ENCODE measurements around the gene NDUFS7. TPM values are rescaled to one million over a fixed set of nuclear protein-coding genes. Genes with fewer than 3 reads are reported as not detected.

Gene NDUFS7
- total RNA-seq, 1 donor = 21.1 TPM

DNA sequence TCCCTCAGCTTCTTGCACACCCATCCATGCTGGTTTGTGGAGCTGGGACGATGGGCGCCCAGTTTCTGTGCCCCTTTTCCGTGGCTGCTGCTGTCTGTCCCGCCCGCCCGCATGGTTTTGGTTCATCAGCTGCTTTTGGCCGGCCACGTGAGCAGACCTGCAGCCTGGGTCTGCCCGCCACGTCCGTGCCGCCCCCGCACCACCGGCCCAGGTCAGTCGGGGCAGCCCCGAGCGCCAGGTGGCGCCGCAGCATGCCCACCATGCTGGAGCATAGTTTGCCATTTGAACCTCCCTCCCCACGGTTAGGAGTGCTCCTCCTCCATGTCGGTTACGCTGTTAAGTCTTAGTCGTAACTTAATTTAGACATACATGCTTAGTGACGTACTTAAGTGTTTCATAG lies 39.2 kb downstream of the NDUFS7 start:
- Histone ChIP-seq H3K4me3 (ENCODE audit: low read length) (no peak overlapping the region), H3K27me3 (ENCODE audit: insufficient read depth, low read length) (no peaks in the 10 kb centered on the region), H3K9me3 (ENCODE audit: low read depth, low read length) (no peaks in the 10 kb centered on the region), H3K4me1 (ENCODE audit: insufficient read depth, low read length) (no peaks in the 10 kb centered on the region)

DNA sequence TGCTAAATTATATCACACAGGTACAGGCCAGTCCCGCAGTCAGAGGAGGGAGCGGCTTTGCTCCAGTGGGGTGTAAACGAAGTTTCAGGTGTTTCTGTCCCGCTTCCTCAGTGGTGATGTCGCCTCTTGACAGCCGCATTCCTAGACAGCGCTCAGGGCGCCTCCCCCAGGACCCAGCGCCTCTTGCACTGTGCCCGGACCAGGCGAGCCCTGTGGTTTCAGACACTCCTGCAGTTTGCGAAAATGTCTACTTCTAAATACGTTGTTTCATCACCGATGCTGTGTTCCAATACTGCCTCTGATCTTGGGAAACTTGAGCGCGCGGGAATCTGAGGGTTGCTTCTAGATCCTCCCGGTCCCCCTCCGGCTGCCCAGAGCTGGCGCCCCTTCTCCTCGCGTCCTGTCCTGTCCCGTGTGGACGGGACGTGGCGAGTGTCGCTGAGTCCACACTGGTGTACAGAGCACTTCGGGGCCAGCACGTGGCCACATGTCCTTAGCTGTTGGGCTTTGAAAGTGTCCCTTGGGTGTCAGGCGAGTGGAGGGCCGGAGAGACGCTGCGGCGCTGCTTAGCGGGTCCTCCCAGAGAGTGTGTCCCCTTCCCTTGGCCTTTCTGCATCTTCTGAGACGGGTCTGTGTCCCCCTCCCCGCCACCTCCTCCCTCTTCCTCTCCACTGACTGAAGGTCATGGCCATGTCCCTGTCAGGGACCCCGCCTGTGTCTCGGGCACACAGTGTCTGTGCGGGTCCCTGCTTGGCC lies 39.9 kb downstream of the NDUFS7 start:
- Histone ChIP-seq H3K9me3 (ENCODE audit: low read depth, low read length) (no peaks in the 10 kb centered on the region), H3K27me3 (ENCODE audit: insufficient read depth, low read length) (no peaks in the 10 kb centered on the region), H3K4me1 (ENCODE audit: insufficient read depth, low read length) (no peaks in the 10 kb centered on the region), H3K4me3 (ENCODE audit: low read length) (no peak overlapping the region)

DNA sequence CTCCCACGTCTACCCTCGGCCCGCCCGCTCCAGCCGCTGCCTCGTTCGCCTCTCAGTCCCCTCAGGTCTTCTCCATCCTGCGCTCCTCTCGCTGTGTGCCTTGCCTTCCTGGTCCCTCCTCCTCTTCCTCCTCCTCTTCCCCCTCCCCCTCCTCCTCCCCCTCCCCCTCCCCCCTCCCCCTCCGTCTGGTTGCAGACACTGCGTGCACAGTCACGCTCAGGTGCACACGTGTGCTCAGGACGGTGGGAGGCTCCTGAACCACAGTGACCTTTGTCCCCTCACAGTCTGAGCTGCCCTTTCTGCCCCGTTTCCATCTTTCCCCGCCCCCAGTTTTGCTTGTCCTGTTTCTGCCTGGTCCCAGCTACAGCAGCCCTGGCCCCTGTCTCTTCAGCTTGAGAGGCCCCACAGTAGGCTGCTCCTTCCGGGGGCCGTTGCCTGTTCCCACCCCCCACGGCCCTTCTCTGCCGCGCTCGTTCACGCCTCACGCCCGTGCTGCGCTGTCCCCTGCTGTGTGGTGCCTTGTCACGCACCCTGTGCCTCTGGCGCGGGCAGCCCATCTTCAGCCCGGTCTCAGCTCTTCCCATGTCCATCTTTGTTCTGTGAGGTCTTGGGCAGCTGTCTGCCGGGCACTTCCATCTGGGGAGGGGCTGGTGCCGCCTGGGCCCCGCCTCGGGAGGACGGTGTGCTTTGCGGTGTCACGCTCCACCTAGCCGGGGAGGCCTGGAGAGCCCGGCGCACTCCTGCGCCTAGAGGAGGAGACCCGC lies 40.7 kb downstream of the NDUFS7 start:
- H3K4me1 ChIP-seq (ENCODE audit: insufficient read depth, low read length) = no peaks in the 10 kb centered on the region
- H3K9me3 ChIP-seq (ENCODE audit: low read depth, low read length) = no peaks in the 10 kb centered on the region
- H3K4me3 ChIP-seq (ENCODE audit: low read length) = no peak overlapping the region
- no peaks in the 10 kb centered on the region for H3K27me3 ChIP-seq (ENCODE audit: insufficient read depth, low read length)

DNA sequence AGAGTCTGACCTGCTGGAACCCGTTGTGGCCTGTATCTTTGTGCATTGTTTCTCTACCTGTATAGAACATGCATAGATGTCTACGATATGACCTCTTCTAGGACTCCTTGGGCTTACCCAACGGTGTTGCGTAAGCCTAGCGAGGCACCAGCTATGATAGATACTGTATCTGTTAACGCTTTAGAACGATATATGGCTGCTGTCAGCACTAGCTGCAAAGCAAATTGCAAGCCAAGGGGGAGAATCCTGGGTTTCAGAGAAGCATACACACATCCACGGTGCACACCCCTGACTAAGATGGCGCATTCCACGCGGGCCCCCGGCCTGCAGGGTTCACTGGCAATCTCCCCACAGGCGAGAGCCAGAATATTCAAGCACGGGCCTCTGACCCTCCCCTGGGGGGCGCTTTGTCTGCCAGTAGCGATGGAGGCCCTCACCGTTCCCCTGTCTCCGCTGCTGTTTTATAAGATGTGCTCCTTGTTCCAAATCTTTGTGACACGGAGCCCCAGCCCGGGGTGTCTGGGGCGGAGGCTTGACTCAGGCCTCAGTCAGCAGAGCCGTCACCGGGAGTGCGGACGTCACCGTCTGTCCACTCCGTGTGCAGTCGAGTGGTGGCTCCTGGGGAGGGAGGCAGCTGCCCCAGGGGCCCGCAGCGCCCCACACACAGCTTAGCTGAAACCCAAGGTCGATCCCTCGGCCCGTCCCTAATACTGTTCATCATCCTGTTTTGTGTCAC lies 41.6 kb downstream of the NDUFS7 start:
- Histone ChIP-seq H3K9me3 (ENCODE audit: low read depth, low read length) (no peaks in the 10 kb centered on the region), H3K4me1 (ENCODE audit: insufficient read depth, low read length) (no peaks in the 10 kb centered on the region), H3K27me3 (ENCODE audit: insufficient read depth, low read length) (no peaks in the 10 kb centered on the region), H3K4me3 (ENCODE audit: low read length) (no peak overlapping the region)

DNA sequence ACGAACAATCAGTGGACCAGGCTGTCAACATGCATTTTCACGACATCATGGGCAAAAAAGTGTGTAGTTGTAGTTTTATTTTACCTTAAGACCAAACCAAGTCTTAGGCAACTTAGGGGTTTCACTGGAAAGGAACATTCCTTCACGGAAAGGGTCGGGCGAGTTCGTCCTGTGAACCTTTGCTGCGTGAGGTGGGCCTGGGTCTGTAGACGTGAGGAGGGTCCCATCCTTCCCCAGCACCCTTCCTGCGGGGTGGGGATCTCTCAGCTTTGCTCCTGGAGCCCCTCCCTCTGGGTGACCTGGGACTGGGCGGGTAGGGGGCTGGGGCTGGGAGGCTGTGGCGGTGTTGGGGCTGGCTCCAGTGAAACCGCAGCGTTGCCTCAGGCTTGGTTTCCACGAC lies 42.2 kb downstream of the NDUFS7 start:
- Histone ChIP-seq H3K9me3 (ENCODE audit: low read depth, low read length) (no peaks in the 10 kb centered on the region), H3K4me1 (ENCODE audit: insufficient read depth, low read length) (no peaks in the 10 kb centered on the region), H3K4me3 (ENCODE audit: low read length) (no peak overlapping the region), H3K27me3 (ENCODE audit: insufficient read depth, low read length) (no peaks in the 10 kb centered on the region)

DNA sequence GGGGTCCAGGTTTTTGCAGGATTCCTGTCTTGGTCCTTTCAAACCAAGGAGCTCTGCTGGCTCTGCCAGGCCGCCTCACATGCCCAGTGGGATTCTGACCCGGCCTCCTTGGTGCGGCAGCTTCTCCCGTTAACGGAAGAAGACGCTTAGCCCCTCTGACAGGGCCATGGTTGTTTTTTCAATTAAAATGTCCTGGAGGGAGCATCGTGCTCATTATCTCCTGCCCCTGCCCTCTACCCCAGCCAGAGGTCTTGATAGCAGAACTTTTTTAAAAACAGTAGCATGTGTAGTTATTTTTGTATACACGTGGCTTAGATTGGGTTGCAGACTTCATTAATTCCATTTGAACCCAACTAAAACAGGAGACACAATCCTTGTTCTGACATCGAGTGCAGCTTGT lies 43.0 kb downstream of the NDUFS7 start:
- Histone ChIP-seq H3K4me1 (ENCODE audit: insufficient read depth, low read length) (no peaks in the 10 kb centered on the region), H3K4me3 (ENCODE audit: low read length) (no peak overlapping the region), H3K27me3 (ENCODE audit: insufficient read depth, low read length) (no peaks in the 10 kb centered on the region), H3K9me3 (ENCODE audit: low read depth, low read length) (no peaks in the 10 kb centered on the region)

DNA sequence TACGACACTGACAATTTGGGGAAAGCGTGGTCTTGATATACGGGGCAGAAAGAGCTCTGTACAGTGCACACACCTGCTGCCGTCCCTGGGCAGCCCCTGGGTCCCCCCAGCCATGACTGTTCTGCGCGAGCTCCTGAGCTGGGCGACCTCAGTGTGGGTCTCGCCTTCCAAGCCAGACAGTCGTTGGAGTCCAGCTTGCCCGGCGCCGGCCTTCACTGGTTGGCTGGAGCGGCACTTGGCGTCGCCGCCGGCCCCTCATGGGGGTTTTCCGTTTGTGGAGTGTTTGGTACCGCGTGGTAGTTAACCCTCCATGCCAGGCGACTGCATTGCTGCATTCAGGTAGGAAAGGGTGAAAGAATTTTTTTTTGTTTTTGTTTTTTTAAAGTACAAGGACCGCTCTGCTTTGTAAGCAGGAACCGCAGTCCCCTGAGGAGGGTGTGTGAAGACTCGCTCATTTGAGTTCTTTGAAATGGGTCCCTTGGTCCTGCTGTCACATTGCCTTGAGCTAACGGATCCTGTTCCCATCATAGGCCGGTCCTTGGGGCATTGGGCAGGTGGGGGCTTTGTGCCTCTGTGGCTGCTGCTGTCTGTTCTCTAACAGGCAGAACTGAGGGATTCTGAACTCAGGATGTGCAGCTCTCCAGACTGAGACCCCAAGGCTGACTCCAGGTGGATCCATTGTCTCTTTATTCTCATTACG lies 43.7 kb downstream of the NDUFS7 start:
- Histone ChIP-seq H3K9me3 (ENCODE audit: low read depth, low read length) (no peaks in the 10 kb centered on the region), H3K4me3 (ENCODE audit: low read length) (no peak overlapping the region), H3K4me1 (ENCODE audit: insufficient read depth, low read length) (no peaks in the 10 kb centered on the region), H3K27me3 (ENCODE audit: insufficient read depth, low read length) (no peaks in the 10 kb centered on the region)

GRCh38 chr19:1428738-1429391 lies 45.2 kb downstream of the NDUFS7 start:
- H3K4me3 ChIP-seq (ENCODE audit: low read length) = no peak overlapping the region
- H3K4me1 ChIP-seq (ENCODE audit: insufficient read depth, low read length) = no peaks in the 10 kb centered on the region
- H3K27me3 ChIP-seq (ENCODE audit: insufficient read depth, low read length) = no peaks in the 10 kb centered on the region

DNA sequence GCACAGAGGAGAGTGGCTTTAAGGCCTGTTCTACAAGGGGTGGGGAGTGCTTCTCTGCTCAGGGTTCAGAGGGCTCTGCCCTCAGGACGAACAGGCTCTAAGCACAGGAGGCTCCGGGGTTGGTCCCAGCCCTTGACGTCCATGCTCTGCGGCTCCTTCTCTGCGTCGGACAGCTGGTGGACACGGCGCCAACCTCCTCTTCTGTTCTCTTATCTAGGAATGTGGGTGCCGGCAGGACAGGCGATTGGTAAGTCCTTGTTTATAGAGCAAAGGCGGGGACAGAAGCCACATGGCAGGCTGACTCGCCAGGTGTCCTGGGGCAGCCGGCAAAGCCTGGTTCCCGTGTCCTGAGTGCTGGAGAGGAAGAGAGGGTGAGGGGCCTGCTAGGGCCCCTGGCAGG lies 46.0 kb downstream of the NDUFS7 start:
- H3K4me1 ChIP-seq (ENCODE audit: insufficient read depth, low read length) = no peaks in the 10 kb centered on the region
- no peaks in the 10 kb centered on the region for H3K9me3 ChIP-seq (ENCODE audit: low read depth, low read length)
- H3K4me3 ChIP-seq (ENCODE audit: low read length) = no peak overlapping the region
- H3K27me3 ChIP-seq (ENCODE audit: insufficient read depth, low read length) = no peaks in the 10 kb centered on the region

More at GRCh38 chr19:1428738-1429391, 45.2 kb downstream of the NDUFS7 start:
- H3K9me3 ChIP-seq (ENCODE audit: low read depth, low read length) = no peaks in the 10 kb centered on the region

DNA sequence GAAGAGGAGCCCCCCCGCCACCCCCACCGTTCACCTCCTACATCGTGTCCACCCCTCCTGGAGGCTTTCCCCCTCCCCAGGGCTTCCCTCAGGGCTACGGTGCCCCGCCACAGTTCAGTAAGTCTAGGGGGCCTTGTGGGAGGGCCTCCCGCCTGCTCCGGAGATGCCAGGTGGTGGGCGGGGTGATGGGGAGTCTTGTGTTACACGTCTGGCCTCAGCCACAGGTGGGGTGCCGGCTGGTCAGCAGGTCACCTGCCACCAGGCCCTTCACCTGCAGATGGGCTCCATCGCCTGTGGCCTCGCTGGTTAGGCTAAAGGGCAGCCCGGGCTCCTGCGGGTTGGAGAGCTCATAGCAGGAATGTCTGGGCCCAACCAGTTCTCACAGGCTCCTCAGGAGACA lies 46.5 kb downstream of the NDUFS7 start:
- Histone ChIP-seq H3K27me3 (ENCODE audit: insufficient read depth, low read length) (no peaks in the 10 kb centered on the region), H3K9me3 (ENCODE audit: low read depth, low read length) (no peaks in the 10 kb centered on the region), H3K4me3 (ENCODE audit: low read length) (no peak overlapping the region), H3K4me1 (ENCODE audit: insufficient read depth, low read length) (no peaks in the 10 kb centered on the region)

- H3K27me3 ChIP-seq (ENCODE audit: insufficient read depth, low read length) = no peaks in the 10 kb centered on the region
Observed at GRCh38 chr19:1431759-1432506, 48.2 kb downstream of the NDUFS7 start.

DNA sequence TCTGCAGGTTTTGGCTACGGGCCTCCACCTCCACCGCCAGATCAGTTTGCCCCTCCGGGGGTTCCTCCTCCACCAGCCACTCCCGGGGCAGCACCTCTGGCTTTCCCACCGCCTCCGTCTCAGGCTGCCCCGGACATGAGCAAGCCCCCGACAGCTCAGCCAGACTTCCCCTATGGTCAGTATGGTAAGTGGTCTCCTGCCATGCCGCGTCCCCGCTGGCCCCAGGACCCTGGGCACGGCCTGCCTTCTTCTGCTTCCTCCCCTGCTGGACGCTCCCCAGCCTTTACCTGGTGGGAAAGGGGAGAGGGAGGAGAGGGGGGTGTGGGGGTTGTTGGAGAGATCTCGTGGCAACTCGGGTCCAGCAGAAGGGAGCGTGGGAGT lies 48.8 kb downstream of the NDUFS7 start:
- H3K27me3 ChIP-seq (ENCODE audit: insufficient read depth, low read length) = no peaks in the 10 kb centered on the region
- no peak overlapping the region for H3K4me3 ChIP-seq (ENCODE audit: low read length)
- no peaks in the 10 kb centered on the region for H3K9me3 ChIP-seq (ENCODE audit: low read depth, low read length)
- no peaks in the 10 kb centered on the region for H3K4me1 ChIP-seq (ENCODE audit: insufficient read depth, low read length)

More at GRCh38 chr19:1431759-1432506, 48.2 kb downstream of the NDUFS7 start:
- Histone ChIP-seq H3K4me3 (ENCODE audit: low read length) (no peak overlapping the region), H3K9me3 (ENCODE audit: low read depth, low read length) (no peaks in the 10 kb centered on the region), H3K4me1 (ENCODE audit: insufficient read depth, low read length) (no peaks in the 10 kb centered on the region)

DNA sequence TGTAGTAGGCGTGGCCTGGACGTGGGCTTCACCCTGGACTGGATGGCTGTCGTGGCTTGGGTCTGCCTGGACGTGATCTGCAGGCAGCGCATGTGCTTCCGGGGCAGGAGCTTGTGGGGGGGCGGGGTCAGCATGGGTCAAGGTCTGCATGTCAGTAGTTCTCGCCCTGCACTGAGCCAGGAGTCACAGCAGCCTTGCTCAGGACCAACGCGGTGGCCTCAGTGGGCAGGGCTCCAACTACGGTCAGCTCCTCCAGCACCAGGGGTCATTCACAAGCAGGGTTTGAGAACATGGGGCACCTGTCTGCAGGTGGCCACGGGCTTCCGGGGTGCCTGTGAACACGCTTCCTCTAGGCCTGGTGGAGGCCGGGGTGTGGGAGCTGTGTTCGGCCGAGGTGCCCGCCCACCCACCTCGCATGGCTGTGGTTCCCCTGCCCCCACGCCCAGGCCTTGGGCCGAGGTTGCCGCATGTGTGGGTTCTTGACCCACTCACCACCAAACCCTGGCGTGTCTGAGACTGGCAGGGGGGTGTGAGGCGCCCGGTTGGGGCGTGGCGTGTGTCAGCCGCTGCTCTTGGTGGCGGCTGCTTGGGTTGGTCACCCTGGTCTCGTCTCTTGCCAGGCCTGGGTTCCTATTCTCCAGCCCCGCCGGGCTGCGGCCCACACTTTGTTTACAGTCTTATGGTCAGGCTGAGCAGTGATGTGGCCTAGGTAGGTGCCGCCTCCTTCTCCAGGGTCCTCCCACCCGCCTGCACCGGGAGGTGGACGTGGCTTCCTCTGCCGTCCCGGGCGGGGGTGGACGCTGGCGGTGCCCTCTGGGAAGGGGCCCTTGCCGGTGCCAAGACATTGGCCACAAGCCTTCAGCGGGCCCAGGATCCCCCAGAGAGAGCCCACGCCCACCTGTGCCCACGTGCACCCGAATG lies 49.7 kb downstream of the NDUFS7 start:
- Histone ChIP-seq H3K27me3 (ENCODE audit: insufficient read depth, low read length) (no peaks in the 10 kb centered on the region), H3K4me1 (ENCODE audit: insufficient read depth, low read length) (peaks cover 6% of the 10 kb centered on the region), H3K4me3 (ENCODE audit: low read length) (no peak overlapping the region), H3K9me3 (ENCODE audit: low read depth, low read length) (no peaks in the 10 kb centered on the region)
